ENCODE data around the gene KRT81.
"Not testable (repeated sequence)": the region's sequence is repeated elsewhere in the genome, so short reads cannot be mapped to it uniquely, and the experiment has no call there.

Gene KRT81

GRCh38 chr12:52251367-52252051, 39.8 kb downstream of the KRT81 start:
- DNase-seq: no peak

GRCh38 chr12:52250048-52250990, 41.0 kb downstream of the KRT81 start:
- DNase-seq: no peak

GRCh38 chr12:52249511-52250047, 41.8 kb downstream of the KRT81 start:
- DNase-seq: no peak

- DNase-seq: no peak
Observed at GRCh38 chr12:52248541-52249461, 42.5 kb downstream of the KRT81 start.

GRCh38 chr12:52247622-52248540, 43.5 kb downstream of the KRT81 start:
- DNase-seq: no peak

- DNase-seq: no peak
Observed at GRCh38 chr12:52246720-52247621, 44.4 kb downstream of the KRT81 start.

GRCh38 chr12:52245962-52246569, 45.3 kb downstream of the KRT81 start:
- no peak for DNase-seq

- no peak for DNase-seq
Observed at GRCh38 chr12:52245259-52245961, 45.9 kb downstream of the KRT81 start.

GRCh38 chr12:52244615-52244994, 46.7 kb downstream of the KRT81 start:
- DNase-seq: no peak

- DNase-seq: peak; percentile 43
Observed at GRCh38 chr12:52243856-52244614, 47.3 kb downstream of the KRT81 start.

GRCh38 chr12:52243259-52243855, 48.0 kb downstream of the KRT81 start:
- no peak for DNase-seq

GRCh38 chr12:52242442-52243258, 48.7 kb downstream of the KRT81 start:
- DNase-seq: no peak

- no peak for DNase-seq
Observed at GRCh38 chr12:52241205-52241842, 50.0 kb downstream of the KRT81 start.

GRCh38 chr12:52240247-52240646, 51.1 kb downstream of the KRT81 start:
- DNase-seq: not testable (repeated sequence)

GRCh38 chr12:52239767-52240166, 51.6 kb downstream of the KRT81 start:
- no peak for DNase-seq

GRCh38 chr12:52238916-52239646, 52.3 kb downstream of the KRT81 start:
- DNase-seq: no peak

Data from activated CD8-positive, alpha-beta memory T cell treated with anti-CD3 and anti-CD28 coated beads, Interleukin-2, amount 50 U/mL, for 4 hours (primary cell).